ENCODE data around the gene SNX17. TPM values are rescaled to one million over a fixed set of nuclear protein-coding genes. Genes with fewer than 3 reads are reported as not detected.

SNX17 gene
- total and polyA plus RNA-seq, 2 of the 13 experiments (the other 11 are each of a cell fraction or from before 2014, with no cell fraction given) = 75.0 to 109 TPM

DNA sequence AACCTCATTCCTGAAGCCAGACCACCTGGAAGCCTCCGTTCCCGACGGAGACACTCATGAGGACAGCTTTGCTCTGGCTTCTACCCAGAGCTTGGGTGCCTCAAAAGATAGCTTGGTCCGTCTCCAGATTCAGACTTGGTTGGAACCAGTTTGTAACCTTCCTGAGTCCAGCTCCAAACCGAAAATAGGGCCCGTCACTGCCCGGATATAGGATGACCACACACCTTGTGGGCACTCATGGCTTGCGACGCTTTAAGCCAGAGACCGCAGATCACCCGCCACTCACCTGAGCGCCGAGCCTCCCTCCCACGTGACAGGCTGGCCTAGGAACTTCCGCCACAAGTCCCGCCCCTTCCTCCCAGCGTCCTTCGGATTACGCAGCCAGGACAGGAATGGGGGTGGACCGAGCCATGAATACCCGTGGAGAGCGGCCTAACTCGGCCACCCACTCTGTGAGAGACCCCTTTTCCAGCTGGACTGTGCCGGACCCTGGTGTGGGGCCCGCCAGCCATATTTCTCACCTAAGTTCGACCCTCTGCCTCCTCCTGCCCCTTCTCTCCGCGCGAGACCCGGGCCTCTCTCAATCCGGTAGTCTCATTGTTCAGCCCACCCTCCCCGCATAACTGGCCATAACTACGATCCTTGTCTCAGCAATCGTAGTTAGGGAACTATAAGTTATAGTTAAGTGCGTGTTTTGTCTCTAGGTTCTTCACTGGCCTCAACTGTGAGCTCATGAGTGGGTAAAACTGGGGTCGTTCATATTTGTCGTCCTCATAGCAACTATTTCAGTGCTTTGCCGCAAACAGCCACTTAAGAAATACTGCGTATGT, 47.4 kb upstream of the SNX17 start, which contains the start of gene MPV17 (continued):
- TF ChIP-seq, protein P1, sequence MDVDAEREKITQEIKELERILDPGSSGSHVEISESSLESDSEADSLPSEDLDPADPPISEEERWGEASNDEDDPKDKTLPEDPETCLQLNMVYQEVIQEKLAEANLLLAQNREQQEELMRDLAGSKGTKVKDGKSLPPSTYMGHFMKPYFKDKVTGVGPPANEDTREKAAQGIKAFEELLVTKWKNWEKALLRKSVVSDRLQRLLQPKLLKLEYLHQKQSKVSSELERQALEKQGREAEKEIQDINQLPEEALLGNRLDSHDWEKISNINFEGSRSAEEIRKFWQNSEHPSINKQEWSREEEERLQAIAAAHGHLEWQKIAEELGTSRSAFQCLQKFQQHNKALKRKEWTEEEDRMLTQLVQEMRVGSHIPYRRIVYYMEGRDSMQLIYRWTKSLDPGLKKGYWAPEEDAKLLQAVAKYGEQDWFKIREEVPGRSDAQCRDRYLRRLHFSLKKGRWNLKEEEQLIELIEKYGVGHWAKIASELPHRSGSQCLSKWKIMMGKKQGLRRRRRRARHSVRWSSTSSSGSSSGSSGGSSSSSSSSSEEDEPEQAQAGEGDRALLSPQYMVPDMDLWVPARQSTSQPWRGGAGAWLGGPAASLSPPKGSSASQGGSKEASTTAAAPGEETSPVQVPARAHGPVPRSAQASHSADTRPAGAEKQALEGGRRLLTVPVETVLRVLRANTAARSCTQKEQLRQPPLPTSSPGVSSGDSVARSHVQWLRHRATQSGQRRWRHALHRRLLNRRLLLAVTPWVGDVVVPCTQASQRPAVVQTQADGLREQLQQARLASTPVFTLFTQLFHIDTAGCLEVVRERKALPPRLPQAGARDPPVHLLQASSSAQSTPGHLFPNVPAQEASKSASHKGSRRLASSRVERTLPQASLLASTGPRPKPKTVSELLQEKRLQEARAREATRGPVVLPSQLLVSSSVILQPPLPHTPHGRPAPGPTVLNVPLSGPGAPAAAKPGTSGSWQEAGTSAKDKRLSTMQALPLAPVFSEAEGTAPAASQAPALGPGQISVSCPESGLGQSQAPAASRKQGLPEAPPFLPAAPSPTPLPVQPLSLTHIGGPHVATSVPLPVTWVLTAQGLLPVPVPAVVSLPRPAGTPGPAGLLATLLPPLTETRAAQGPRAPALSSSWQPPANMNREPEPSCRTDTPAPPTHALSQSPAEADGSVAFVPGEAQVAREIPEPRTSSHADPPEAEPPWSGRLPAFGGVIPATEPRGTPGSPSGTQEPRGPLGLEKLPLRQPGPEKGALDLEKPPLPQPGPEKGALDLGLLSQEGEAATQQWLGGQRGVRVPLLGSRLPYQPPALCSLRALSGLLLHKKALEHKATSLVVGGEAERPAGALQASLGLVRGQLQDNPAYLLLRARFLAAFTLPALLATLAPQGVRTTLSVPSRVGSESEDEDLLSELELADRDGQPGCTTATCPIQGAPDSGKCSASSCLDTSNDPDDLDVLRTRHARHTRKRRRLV (CRISPR knock-in tag; IDR thresholded peaks at IDR 0.05) = peak; percentile 95
- peak; percentile 82 for TF ChIP-seq ZNF781 (CRISPR knock-in tag; IDR thresholded peaks at IDR 0.05; ENCODE audit: borderline replicate concordance, not compliant biosample characterization)
- TF ChIP-seq, protein P2, sequence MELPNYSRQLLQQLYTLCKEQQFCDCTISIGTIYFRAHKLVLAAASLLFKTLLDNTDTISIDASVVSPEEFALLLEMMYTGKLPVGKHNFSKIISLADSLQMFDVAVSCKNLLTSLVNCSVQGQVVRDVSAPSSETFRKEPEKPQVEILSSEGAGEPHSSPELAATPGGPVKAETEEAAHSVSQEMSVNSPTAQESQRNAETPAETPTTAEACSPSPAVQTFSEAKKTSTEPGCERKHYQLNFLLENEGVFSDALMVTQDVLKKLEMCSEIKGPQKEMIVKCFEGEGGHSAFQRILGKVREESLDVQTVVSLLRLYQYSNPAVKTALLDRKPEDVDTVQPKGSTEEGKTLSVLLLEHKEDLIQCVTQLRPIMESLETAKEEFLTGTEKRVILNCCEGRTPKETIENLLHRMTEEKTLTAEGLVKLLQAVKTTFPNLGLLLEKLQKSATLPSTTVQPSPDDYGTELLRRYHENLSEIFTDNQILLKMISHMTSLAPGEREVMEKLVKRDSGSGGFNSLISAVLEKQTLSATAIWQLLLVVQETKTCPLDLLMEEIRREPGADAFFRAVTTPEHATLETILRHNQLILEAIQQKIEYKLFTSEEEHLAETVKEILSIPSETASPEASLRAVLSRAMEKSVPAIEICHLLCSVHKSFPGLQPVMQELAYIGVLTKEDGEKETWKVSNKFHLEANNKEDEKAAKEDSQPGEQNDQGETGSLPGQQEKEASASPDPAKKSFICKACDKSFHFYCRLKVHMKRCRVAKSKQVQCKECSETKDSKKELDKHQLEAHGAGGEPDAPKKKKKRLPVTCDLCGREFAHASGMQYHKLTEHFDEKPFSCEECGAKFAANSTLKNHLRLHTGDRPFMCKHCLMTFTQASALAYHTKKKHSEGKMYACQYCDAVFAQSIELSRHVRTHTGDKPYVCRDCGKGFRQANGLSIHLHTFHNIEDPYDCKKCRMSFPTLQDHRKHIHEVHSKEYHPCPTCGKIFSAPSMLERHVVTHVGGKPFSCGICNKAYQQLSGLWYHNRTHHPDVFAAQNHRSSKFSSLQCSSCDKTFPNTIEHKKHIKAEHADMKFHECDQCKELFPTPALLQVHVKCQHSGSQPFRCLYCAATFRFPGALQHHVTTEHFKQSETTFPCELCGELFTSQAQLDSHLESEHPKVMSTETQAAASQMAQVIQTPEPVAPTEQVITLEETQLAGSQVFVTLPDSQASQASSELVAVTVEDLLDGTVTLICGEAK (IDR thresholded peaks at IDR 0.05) = peak; percentile 46; the same call in 1 of the 2 replicates
- TF ChIP-seq, protein P2 (CRISPR knock-in tag; IDR thresholded peaks at IDR 0.05) = peak; percentile 84
- TF ChIP-seq, protein P3, sequence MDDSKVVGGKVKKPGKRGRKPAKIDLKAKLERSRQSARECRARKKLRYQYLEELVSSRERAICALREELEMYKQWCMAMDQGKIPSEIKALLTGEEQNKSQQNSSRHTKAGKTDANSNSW (CRISPR knock-in tag; IDR thresholded peaks at IDR 0.05; ENCODE audit: borderline replicate concordance) = no peak
- TF ChIP-seq, protein P4, sequence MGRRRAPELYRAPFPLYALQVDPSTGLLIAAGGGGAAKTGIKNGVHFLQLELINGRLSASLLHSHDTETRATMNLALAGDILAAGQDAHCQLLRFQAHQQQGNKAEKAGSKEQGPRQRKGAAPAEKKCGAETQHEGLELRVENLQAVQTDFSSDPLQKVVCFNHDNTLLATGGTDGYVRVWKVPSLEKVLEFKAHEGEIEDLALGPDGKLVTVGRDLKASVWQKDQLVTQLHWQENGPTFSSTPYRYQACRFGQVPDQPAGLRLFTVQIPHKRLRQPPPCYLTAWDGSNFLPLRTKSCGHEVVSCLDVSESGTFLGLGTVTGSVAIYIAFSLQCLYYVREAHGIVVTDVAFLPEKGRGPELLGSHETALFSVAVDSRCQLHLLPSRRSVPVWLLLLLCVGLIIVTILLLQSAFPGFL (CRISPR knock-in tag; IDR thresholded peaks at IDR 0.05) = peak; percentile 1; the same call in 1 of the 2 replicates
- peak; percentile 87; the same call in 1 of the 2 replicates for TF ChIP-seq ZNF547 (CRISPR knock-in tag; IDR thresholded peaks at IDR 0.05)
- TF ChIP-seq MIXL1 (CRISPR knock-in tag; IDR thresholded peaks at IDR 0.05) = 0 out of 2 replicates have a peak, but pooled peaks have one; percentile 55
- TF ChIP-seq U2AF2 (IDR thresholded peaks at IDR 0.05; ENCODE audit: low read depth, low read length) = no peak
- no peak for TF ChIP-seq CCDC6 (CRISPR knock-in tag; IDR thresholded peaks at IDR 0.05)
- peak; percentile 64 for TF ChIP-seq RNF2 (conservative IDR thresholded peaks at IDR 0.05; ENCODE audit: low read depth)
- no peak; the same call in 1 of the 2 replicates for TF ChIP-seq MAF1 (CRISPR knock-in tag; IDR thresholded peaks at IDR 0.05; ENCODE audit: borderline replicate concordance)
- peak; percentile 63; the same call in 1 of the 2 replicates for TF ChIP-seq ELF4 (CRISPR knock-in tag; IDR thresholded peaks at IDR 0.05; ENCODE audit: borderline replicate concordance)

Measured in HepG2 (cell line).